GM12878 (cell line): ENCODE results near the gene SFI1. TPM values are rescaled to one million over a fixed set of nuclear protein-coding genes. Genes with fewer than 3 reads are reported as not detected.

Source experiments
- ATAC-seq: fragments of 200-7000 bp; cut with Tn5 transposase; 3 replicates; pipeline ENCODE4 v1.9.1; 2020; ENCODE audit warnings: mild to moderate bottlenecking, moderate library complexity
- BruUV-seq: library from RNA; stranded (reverse); fragments of 400-500 nt; replicated peaks from 2 replicates; lab custom pipeline; 2021; lab: Mats Ljungman, UMichigan
- CTCF ChIA-PET: fragments of 300-600 bp; sonication (Branson Sonifier 250); formaldehyde crosslinking; extraction: SDS; loops from one replicate; lab custom pipeline; 2021; ENCODE audit warnings: inconsistent platforms; lab: Yijun Ruan, JAX
- POLR2A ChIA-PET: fragments of 350-600 bp; formaldehyde crosslinking; extraction: SDS; loops from one replicate; lab custom pipeline; 2021; ENCODE audit warnings: inconsistent platforms; lab: Charles Lee
- RAD21 ChIA-PET: fragments of 300-600 bp; sonication (Branson Sonifier 250); formaldehyde crosslinking; loops from one replicate; lab custom pipeline; 2023; ENCODE audit warnings: antibody characterized with exemption; ENCODE audit not compliant: unreplicated experiment; lab: Charles Lee
- SMC1A ChIA-PET: fragments of 300-600 bp; sonication (Branson Sonifier 250); formaldehyde crosslinking; loops from one replicate; lab custom pipeline; 2023; ENCODE audit not compliant: unreplicated experiment, uncharacterized antibody; lab: Charles Lee
- DNase-seq: peaks from one replicate; pipeline ENCODE4 v3.0.0-alpha.2; 2011; ENCODE audit warnings: low read depth, low spot score
- FAIRE-seq: peaks from 3 replicates; lab custom pipeline; 2011; peaks lifted over from hg19 to GRCh38; lab: Jason Lieb, UNC
- H2AFZ ChIP-seq: 2 replicates; pipeline ENCODE4 v1.6.0; 2011; ENCODE audit warnings: low read depth, low read length, control low read depth; ENCODE audit not compliant: control insufficient read depth
- H3K27ac ChIP-seq: 2 replicates; pipeline ENCODE4 v1.5.1; 2011; ENCODE audit warnings: control low read depth; ENCODE audit not compliant: control insufficient read depth, insufficient read depth
- H3K27me3 ChIP-seq, 2 experiments: replicated peaks in 1 of 2; 2 replicates each; pipeline versions ENCODE4 v1.6.0 to v1.6.1; 2011; ENCODE audit warnings: low read length in 1 of 2; ENCODE audit not compliant: control insufficient read depth in 2 of 2, insufficient read depth in 2 of 2
- H3K36me3 ChIP-seq, 2 experiments: 2 replicates each; pipeline ENCODE4 v1.5.1; 2011; ENCODE audit warnings: low read length in 1 of 2; ENCODE audit not compliant: control insufficient read depth in 2 of 2, insufficient read depth in 2 of 2
- H3K4me1 ChIP-seq: 2 replicates; pipeline ENCODE4 v1.6.1; 2011; ENCODE audit warnings: mild to moderate bottlenecking, low read length, moderate library complexity, mixed read lengths; ENCODE audit not compliant: control insufficient read depth, insufficient read depth
- H3K4me2 ChIP-seq: 2 replicates; pipeline ENCODE4 v1.6.0; 2011; ENCODE audit warnings: control low read depth; ENCODE audit not compliant: control insufficient read depth, insufficient read depth
- H3K4me3 ChIP-seq: fragments of 200-600 bp; sonication (generic); 2 replicates; pipeline ENCODE4 v1.5.1; 2016
- H3K79me2 ChIP-seq: 2 replicates; pipeline ENCODE4 v1.6.0; 2011; ENCODE audit warnings: low read length; ENCODE audit not compliant: control insufficient read depth, insufficient read depth
- H3K9ac ChIP-seq: 2 replicates; pipeline ENCODE4 v1.8.0; 2011; ENCODE audit warnings: low read length, control low read depth, mixed read lengths; ENCODE audit not compliant: control insufficient read depth, insufficient read depth
- H3K9me3 ChIP-seq: replicated peaks from 3 replicates; pipeline ENCODE4 v1.5.1; 2011; ENCODE audit warnings: mild to moderate bottlenecking, low read length; ENCODE audit not compliant: control insufficient read depth, insufficient read depth
- H4K20me1 ChIP-seq: 2 replicates; pipeline ENCODE4 v1.6.0; 2011; ENCODE audit not compliant: control insufficient read depth, insufficient read depth
- BHLHE40 ChIP-seq, 2 experiments: fragments of 450-650 bp in 1 of 2; IDR thresholded peaks; 2 replicates each; pipeline ENCODE4 v1.6.1; 2011 to 2017; ENCODE audit warnings: low read depth in 2 of 2, borderline replicate concordance in 1 of 2, improper control_type of control experiment in 1 of 2, low read length in 1 of 2, mild to moderate bottlenecking in 1 of 2
- FOXM1 ChIP-seq: IDR thresholded peaks from 2 replicates; pipeline ENCODE4 v1.6.1; 2012; ENCODE audit warnings: low read depth, mild to moderate bottlenecking, inconsistent platforms, low read length, moderate library complexity
- MYB ChIP-seq: fragments of 150-350 bp; IDR thresholded peaks from 2 replicates; pipeline ENCODE4 v1.6.1; 2014; ENCODE audit warnings: mild to moderate bottlenecking, low read depth, low read length, borderline replicate concordance
- MYC ChIP-seq: IDR thresholded peaks from 2 replicates; pipeline ENCODE4 v1.6.1; 2011; ENCODE audit warnings: mild to moderate bottlenecking, low read length, moderate library complexity, inconsistent platforms; ENCODE audit not compliant: insufficient read depth, insufficient replicate concordance, insufficient read length, severe bottlenecking
- NFYB ChIP-seq: IDR thresholded peaks from 2 replicates; pipeline ENCODE4 v1.6.1; 2011; ENCODE audit warnings: low read depth, mild to moderate bottlenecking, low read length, improper control_type of control experiment, moderate library complexity; ENCODE audit not compliant: insufficient read depth
- POLR2A ChIP-seq: IDR thresholded peaks from 2 replicates; pipeline ENCODE4 v1.6.1; 2011; ENCODE audit warnings: low read depth, mild to moderate bottlenecking, low read length
- WRNIP1 ChIP-seq: IDR thresholded peaks from 2 replicates; pipeline ENCODE4 v1.6.1; 2011; ENCODE audit warnings: low read depth, low read length, improper control_type of control experiment, borderline replicate concordance
- ZBED1 ChIP-seq: IDR thresholded peaks from 2 replicates; pipeline ENCODE4 v1.6.1; 2016; ENCODE audit warnings: borderline replicate concordance
- ZZZ3 ChIP-seq: IDR thresholded peaks from 2 replicates; pipeline ENCODE4 v1.6.1; 2011; ENCODE audit warnings: low read depth; ENCODE audit not compliant: control insufficient read depth, insufficient read length
- WGBS: methylation state at CpG from one replicate; pipeline ENCODE4 v1.1.6; 2016; ENCODE audit warnings: low lambda C conversion rate; ENCODE audit not compliant: insufficient replicate concordance, insufficient coverage; ENCODE audit errors: missing lambda C conversion rate; 5-methylcytosine and 5-hydroxymethylcytosine counted together
- in situ Hi-C: fragments of 300-500 bp; cut with MboI; formaldehyde crosslinking; loops from 9 replicates; pipeline ENCODE4 v1.14.3; 2018; ENCODE audit warnings: mixed read lengths
- intact Hi-C: fragments of 100-400 bp; cut with micrococcal nuclease; formaldehyde crosslinking; loops from one replicate; pipeline ENCODE4 v1.14.2; 2022; ENCODE audit not compliant: unreplicated experiment
- polyA plus RNA-seq, 11 experiments: library from polyadenylated mRNA; depleted of rRNA in 4 of 11; unstranded in 6 of 11; stranded (reverse) in 5 of 11; fragments of >200 nt; fragmentation: Nextera tagmentation in 4 of 11; fragmentation: Illumina TruSeq in 1 of 11; extraction: Ambion mirVana in 4 of 11; extraction: Trizol in 1 of 11; gene quantifications; 1 replicate in 1 of 11; 2 replicates in 10 of 11; pipeline versions ENCODE4 v1.2.1 to v1.2.3, GENCODE V29; 2011 to 2016; ENCODE audit warnings: inconsistent platforms in 2 of 11, missing spikeins in 2 of 11, low read depth in 1 of 11
- total RNA-seq, 4 experiments: library from RNA; depleted of rRNA in 3 of 4; stranded (reverse); fragments of >200 nt in 3 of 4; fragmentation: Illumina TruSeq in 1 of 4; extraction: Trizol in 1 of 4; gene quantifications; 2 replicates each; pipeline versions ENCODE4 v1.2.1 to v1.2.3, GENCODE V29; 2013 to 2021
- TF ChIP-seq, protein P1 (sequence below): IDR thresholded peaks from 2 replicates; pipeline ENCODE4 v1.6.1; 2012; ENCODE audit warnings: mild to moderate bottlenecking, low read depth, low read length

Gene SFI1
- total and polyA plus RNA-seq, 10 of the 15 experiments (the other 5 are each of a cell fraction or from before 2014, with no cell fraction given): 6.3 to 70.1 (median 30.4) TPM

DNA sequence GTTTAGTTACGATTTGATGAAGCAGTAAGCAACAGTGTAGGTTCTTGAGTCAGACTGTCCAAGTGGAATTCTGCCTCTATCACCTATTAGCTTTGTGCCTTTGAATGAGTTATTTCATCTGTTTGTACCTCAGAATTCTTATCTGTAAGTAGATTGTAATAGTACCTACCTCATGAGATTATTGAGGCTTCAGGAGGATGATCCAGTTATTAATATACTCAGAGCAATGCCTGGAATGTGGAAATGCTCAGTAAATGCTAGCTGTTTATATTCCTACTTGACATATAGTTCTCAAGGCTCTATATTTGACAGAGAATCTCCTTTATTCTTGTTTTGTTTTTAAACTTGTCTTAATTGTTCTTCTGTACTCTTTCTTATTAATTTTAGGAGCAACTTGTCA is 70.1 kb downstream of the SFI1 start:
- H3K9ac ChIP-seq: no peak overlapping the region
- H3K4me3 ChIP-seq: no peak overlapping the region
- ATAC-seq: no peak
- in situ Hi-C loops (no loop called here), intact Hi-C loops (no loop called here)
- H3K4me1 ChIP-seq: no peaks in the 10 kb centered on the region
- H3K36me3 ChIP-seq: peaks cover 0 to 3% of the 10 kb centered on the region in 2 experiments; a peak in 2 of 4 replicates
- no peak for TF ChIP-seq NFYB
- DNase-seq: no peak
- BruUV-seq: no TSS peak
- ChIA-PET POLR2A (interaction anchor here (0.7 kb wide), 1 partner anchor 91 kb away, joined by 3 read pairs; no protein-coding TSS in a partner anchor), SMC1A (no interaction called here), CTCF (no interaction called here), RAD21 (no interaction called here)
- no peak for FAIRE-seq
- H3K4me2 ChIP-seq: no peak overlapping the region
- 100% methylated on average over 1 of the region's 1 CpG for WGBS
- no peak overlapping the region for H3K27ac ChIP-seq
- H3K79me2 ChIP-seq: no peaks in the 10 kb centered on the region
- H2AFZ ChIP-seq: no peak overlapping the region
- no peaks in the 10 kb centered on the region for H3K27me3 ChIP-seq
- no peaks in the 10 kb centered on the region for H3K9me3 ChIP-seq
- H4K20me1 ChIP-seq: no peaks in the 10 kb centered on the region

DNA sequence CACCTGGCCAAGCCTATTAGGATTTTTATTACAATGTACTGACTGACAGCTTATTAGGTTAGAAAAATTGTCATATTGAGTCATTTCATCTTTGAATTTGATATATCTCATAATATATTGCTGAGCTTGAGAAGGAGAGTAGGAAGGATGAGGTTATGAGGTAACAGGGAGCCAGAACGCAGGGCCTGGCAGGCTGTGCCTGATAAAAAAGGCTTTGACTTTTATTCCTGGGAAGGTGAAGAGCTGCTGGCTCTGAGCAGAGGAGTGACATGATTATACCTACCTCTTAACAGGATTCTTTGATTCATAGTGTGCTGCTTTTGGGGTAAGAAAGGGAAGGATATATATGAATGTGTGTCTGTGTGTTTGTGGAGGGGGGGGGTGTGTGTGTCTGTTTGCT is 70.9 kb downstream of the SFI1 start:
- Histone ChIP-seq H3K4me3 (no peak overlapping the region), H3K27me3 (no peaks in the 10 kb centered on the region), H3K9me3 (no peaks in the 10 kb centered on the region), H3K27ac (no peak overlapping the region), H3K4me1 (no peaks in the 10 kb centered on the region), H3K79me2 (no peaks in the 10 kb centered on the region), H3K36me3 (peaks cover 0 to 3% of the 10 kb centered on the region in 2 experiments; a peak in 2 of 4 replicates), H3K9ac (no peak overlapping the region), H2AFZ (no peak overlapping the region), H4K20me1 (no peaks in the 10 kb centered on the region), H3K4me2 (no peak overlapping the region)
- FAIRE-seq: no peak
- ChIA-PET SMC1A (no interaction called here), RAD21 (no interaction called here), POLR2A (interaction anchor here (0.6 to 0.7 kb wide), 2 partner anchors 73 to 91 kb away, joined by 3 read pairs; no protein-coding TSS in a partner anchor), CTCF (no interaction called here)
- in situ Hi-C loops (no loop called here), intact Hi-C loops (no loop called here)
- no peak for ATAC-seq
- BruUV-seq: no TSS peak
- 96% methylated on average over 1 of the region's 1 CpG for WGBS
- TF ChIP-seq BHLHE40 (IDR thresholded peaks at IDR 0.05; ENCODE audit: borderline replicate concordance in 1 of 2, low read depth in 2 of 2, low read length in 1 of 2) (no peak), WRNIP1 (no peak), ZZZ3 (no peak), ZBED1 (no peak), FOXM1 (no peak), POLR2A (no peak), MYC (no peak), MYB (no peak)
- TF ChIP-seq, protein P1, sequence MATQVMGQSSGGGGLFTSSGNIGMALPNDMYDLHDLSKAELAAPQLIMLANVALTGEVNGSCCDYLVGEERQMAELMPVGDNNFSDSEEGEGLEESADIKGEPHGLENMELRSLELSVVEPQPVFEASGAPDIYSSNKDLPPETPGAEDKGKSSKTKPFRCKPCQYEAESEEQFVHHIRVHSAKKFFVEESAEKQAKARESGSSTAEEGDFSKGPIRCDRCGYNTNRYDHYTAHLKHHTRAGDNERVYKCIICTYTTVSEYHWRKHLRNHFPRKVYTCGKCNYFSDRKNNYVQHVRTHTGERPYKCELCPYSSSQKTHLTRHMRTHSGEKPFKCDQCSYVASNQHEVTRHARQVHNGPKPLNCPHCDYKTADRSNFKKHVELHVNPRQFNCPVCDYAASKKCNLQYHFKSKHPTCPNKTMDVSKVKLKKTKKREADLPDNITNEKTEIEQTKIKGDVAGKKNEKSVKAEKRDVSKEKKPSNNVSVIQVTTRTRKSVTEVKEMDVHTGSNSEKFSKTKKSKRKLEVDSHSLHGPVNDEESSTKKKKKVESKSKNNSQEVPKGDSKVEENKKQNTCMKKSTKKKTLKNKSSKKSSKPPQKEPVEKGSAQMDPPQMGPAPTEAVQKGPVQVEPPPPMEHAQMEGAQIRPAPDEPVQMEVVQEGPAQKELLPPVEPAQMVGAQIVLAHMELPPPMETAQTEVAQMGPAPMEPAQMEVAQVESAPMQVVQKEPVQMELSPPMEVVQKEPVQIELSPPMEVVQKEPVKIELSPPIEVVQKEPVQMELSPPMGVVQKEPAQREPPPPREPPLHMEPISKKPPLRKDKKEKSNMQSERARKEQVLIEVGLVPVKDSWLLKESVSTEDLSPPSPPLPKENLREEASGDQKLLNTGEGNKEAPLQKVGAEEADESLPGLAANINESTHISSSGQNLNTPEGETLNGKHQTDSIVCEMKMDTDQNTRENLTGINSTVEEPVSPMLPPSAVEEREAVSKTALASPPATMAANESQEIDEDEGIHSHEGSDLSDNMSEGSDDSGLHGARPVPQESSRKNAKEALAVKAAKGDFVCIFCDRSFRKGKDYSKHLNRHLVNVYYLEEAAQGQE: no peak
- DNase-seq: no peak
